Measurements from ENCODE around the gene MED15. TPM values are rescaled to one million over a fixed set of nuclear protein-coding genes. Genes with fewer than 3 reads are reported as not detected.

MED15 gene
- total and polyA plus RNA-seq, 10 donors = 32.2 to 162 (median 89.7) TPM

DNA sequence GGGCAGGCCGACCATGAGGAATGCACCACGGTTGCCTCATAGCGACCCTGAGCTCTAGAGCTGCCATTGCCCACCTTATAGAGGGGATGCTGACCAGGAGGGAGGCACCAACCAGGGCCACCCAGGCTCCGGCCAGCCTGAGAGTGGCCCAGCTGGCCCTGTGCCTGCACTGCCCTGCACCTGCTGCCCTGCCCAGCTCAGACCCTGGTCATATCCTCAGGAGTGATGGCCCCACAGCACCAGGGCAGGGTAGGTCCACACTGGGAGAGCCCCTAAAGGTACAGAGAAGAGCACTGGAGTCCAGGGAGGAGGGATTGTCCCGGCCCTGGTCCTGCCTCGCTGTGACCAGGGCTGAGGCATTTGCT is 127.8 kb downstream of the MED15 start:
- peaks cover 0 to 5% (median 2%) of the 10 kb centered on the region in 8 donors for H3K9me3 ChIP-seq
- H3K27me3 ChIP-seq (replicated peaks in 1 of 7) = peaks cover 0 to 36% (median 0%) of the 10 kb centered on the region in 7 donors
- H3K27ac ChIP-seq = no peak overlapping the region
- no peak overlapping the region for H3K4me3 ChIP-seq
- no peak for DNase-seq
- H3K4me1 ChIP-seq = no peaks in the 10 kb centered on the region
- TF ChIP-seq, protein P1, sequence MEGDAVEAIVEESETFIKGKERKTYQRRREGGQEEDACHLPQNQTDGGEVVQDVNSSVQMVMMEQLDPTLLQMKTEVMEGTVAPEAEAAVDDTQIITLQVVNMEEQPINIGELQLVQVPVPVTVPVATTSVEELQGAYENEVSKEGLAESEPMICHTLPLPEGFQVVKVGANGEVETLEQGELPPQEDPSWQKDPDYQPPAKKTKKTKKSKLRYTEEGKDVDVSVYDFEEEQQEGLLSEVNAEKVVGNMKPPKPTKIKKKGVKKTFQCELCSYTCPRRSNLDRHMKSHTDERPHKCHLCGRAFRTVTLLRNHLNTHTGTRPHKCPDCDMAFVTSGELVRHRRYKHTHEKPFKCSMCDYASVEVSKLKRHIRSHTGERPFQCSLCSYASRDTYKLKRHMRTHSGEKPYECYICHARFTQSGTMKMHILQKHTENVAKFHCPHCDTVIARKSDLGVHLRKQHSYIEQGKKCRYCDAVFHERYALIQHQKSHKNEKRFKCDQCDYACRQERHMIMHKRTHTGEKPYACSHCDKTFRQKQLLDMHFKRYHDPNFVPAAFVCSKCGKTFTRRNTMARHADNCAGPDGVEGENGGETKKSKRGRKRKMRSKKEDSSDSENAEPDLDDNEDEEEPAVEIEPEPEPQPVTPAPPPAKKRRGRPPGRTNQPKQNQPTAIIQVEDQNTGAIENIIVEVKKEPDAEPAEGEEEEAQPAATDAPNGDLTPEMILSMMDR (IDR thresholded peaks at IDR 0.05 in 8 of 11, conservative IDR thresholded peaks at IDR 0.05 in 3 of 11) = no peak
- no peak for TF ChIP-seq POLR2A (IDR thresholded peaks at IDR 0.05)
- TF ChIP-seq POLR2AphosphoS5 (IDR thresholded peaks at IDR 0.05) = no peak
- H3K36me3 ChIP-seq = no peaks in the 10 kb centered on the region
- whole genome bisulfite sequencing, 5 donors = 50 to 81% (median 70%) methylated on average over 2 to 6 of the region's 6 CpGs
- intact Hi-C loops (cut with DNase I; ENCODE audit: low total_unique reads) = no loop called here

DNA sequence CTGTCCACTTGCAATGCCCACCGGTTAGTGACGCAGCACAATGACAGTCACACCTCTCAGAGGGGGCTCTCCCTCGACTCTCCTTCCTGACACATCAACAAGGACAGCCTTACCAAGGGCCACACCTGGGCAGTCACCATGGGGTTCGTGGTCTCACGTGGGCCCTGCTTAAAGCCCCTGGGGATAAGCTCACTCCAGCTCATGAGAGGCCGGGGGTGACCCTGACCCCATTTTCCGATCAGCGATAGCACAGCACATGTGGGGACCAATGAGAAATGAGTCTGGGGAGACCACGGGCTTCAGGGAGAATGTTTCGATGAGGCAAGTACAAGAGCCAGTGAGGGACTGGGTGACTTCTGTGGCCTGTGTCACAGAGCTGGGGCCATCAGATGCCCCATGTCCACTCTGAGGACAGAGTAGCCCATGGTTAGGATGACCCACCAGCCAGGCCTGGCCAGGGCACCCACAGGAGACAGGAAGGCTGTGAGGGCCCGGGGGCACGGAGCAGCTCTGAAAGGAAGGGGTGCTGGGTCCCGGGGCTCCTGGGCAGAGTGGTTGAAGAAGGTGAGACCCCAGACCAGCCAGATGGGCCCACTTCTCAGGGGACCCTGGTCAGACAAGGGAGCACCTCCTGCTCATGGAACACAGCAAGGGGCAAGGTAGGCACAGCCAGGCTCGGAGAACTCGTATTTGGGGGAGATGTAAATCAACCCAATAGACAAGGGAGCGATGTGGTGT is 128.8 kb downstream of the MED15 start:
- H3K4me3 ChIP-seq = no peak overlapping the region
- WGBS, 5 donors = 85 to 93% (median 86%) methylated on average over 15 to 16 of the region's 16 CpGs
- no peak overlapping the region for H3K27ac ChIP-seq
- peaks cover 0 to 5% (median 2%) of the 10 kb centered on the region in 8 donors for H3K9me3 ChIP-seq
- H3K27me3 ChIP-seq (replicated peaks in 1 of 7) = peaks cover 0 to 36% (median 0%) of the 10 kb centered on the region in 7 donors
- TF ChIP-seq POLR2A (IDR thresholded peaks at IDR 0.05) (no peak), POLR2AphosphoS5 (IDR thresholded peaks at IDR 0.05) (no peak)
- TF ChIP-seq, protein P1 (IDR thresholded peaks at IDR 0.05 in 8 of 11, conservative IDR thresholded peaks at IDR 0.05 in 3 of 11) = no peak
- H3K36me3 ChIP-seq = no peaks in the 10 kb centered on the region
- DNase-seq = no peak
- intact Hi-C loops (cut with DNase I; ENCODE audit: low total_unique reads) = no loop called here
- no peaks in the 10 kb centered on the region for H3K4me1 ChIP-seq

- Histone ChIP-seq H3K4me3 (no peak overlapping the region), H3K36me3 (no peaks in the 10 kb centered on the region), H3K4me1 (no peaks in the 10 kb centered on the region), H3K27me3 (replicated peaks in 1 of 7) (peaks cover 0 to 32% (median 0%) of the 10 kb centered on the region in 7 donors), H3K9me3 (peaks cover 0 to 5% (median 2%) of the 10 kb centered on the region in 8 donors), H3K27ac (no peak overlapping the region)
- DNase-seq = no peak
- WGBS, 5 donors = 83 to 94% (median 88%) methylated on average over 2 of the region's 2 CpGs
- no peak for TF ChIP-seq POLR2A (IDR thresholded peaks at IDR 0.05)
- TF ChIP-seq, protein P1 (IDR thresholded peaks at IDR 0.05 in 8 of 11, conservative IDR thresholded peaks at IDR 0.05 in 3 of 11) = no peak
- TF ChIP-seq POLR2AphosphoS5 (IDR thresholded peaks at IDR 0.05) = no peak
- intact Hi-C loops (cut with DNase I; ENCODE audit: low total_unique reads) = no loop called here
Measured at GRCh38 chr22:20636945-20637344, 129.5 kb downstream of the MED15 start.

Small RNAs within 50 kb of the gene (small RNA-seq; reads per million reads assigned to genes)
- gene IGLL4P = 0 reads per million in 4 donors
- gene RF00019 = 0 reads per million in 4 donors
- 0 reads per million in 4 donors for gene RN7SL812P
- 0 reads per million in 4 donors for gene RNY1P9

Other genes starting within 250 kb of the MED15 start
- gene RTN4R, start 239.3 kb upstream of the MED15 start, total RNA-seq = 10 to 100 TPM in 2 of 7 donors, 1 to 10 TPM in 5; 4.5 to 11.8 (median 7.0) TPM
- 1 to 10 TPM; 1.5 to 6.5 (median 2.8) TPM for gene RTN4R, start 239.3 kb upstream of the MED15 start, polyA plus RNA-seq
- 10 to 100 TPM; 25.6 to 49.9 (median 32.4) TPM for gene DGCR6L, start 187.6 kb upstream of the MED15 start, total RNA-seq
- gene DGCR6L, start 187.6 kb upstream of the MED15 start, polyA plus RNA-seq = 10 to 100 TPM; 50.0 to 70.0 (median 66.1) TPM
- gene ZNF74, start 113.5 kb upstream of the MED15 start, total RNA-seq = 10 to 100 TPM in 2 of 7 donors, 1 to 10 TPM in 5; 6.2 to 11.7 (median 7.7) TPM
- gene ZNF74, start 113.5 kb upstream of the MED15 start, polyA plus RNA-seq = 1 to 10 TPM; 3.4 to 5.6 (median 3.5) TPM
- gene SCARF2, start 69.8 kb upstream of the MED15 start, total RNA-seq = 10 to 100 TPM in 5 of 7 donors, 1 to 10 TPM in 2; 7.1 to 18.0 (median 10.6) TPM
- 1 to 10 TPM; 1.1 to 3.0 (median 1.2) TPM for gene SCARF2, start 69.8 kb upstream of the MED15 start, polyA plus RNA-seq
- gene KLHL22, start 11.8 kb upstream of the MED15 start, total RNA-seq = 10 to 100 TPM; 20.9 to 40.6 (median 36.0) TPM
- 10 to 100 TPM; 14.0 to 20.8 (median 15.4) TPM for gene KLHL22, start 11.8 kb upstream of the MED15 start, polyA plus RNA-seq